Kidney capillary endothelial cell (primary cell): ENCODE results near the gene SCLY.

Experiments
- DNase-seq: peaks from one replicate; pipeline ENCODE4 v3.0.0-alpha.2; 2018; ENCODE audit warnings: low spot score

Gene SCLY

DNA sequence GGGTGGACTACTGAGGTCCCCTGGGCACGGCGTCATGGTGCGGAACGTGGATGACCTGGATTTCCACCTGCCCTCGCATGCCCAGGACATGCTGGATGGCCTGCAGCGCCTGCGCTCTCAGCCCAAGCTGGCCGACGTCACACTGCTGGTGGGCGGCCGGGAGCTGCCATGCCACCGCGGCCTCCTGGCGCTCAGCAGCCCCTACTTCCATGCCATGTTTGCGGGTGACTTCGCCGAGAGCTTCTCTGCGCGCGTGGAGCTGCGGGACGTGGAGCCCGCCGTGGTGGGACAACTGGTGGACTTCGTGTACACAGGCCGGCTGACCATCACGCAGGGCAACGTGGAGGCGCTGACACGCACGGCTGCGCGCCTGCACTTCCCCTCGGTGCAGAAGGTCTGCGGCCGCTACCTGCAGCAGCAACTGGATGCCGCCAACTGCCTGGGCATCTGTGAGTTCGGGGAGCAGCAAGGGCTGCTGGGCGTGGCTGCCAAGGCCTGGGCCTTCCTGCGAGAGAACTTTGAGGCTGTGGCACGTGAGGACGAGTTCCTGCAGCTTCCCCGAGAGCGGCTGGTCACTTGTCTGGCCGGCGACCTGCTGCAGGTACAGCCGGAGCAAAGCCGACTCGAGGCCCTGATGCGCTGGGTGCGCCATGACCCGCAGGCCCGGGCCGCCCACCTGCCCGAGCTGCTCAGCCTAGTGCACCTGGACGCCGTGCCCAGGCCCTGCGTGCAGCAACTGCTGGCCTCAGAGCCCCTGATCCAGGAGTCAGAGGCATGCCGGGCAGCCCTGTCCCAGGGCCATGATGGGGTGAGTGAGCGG is 80.1 kb downstream of the SCLY start:
- no peak for DNase-seq

- DNase-seq = no peak
Observed at GRCh38 chr2:238141541-238142318, 80.9 kb downstream of the SCLY start.

- no peak for DNase-seq
Observed at GRCh38 chr2:238142382-238143205, 81.8 kb downstream of the SCLY start.

- no peak for DNase-seq
Observed at GRCh38 chr2:238143239-238143951, 82.6 kb downstream of the SCLY start.

- DNase-seq = no peak
Observed at GRCh38 chr2:238144262-238144661, 83.5 kb downstream of the SCLY start.

DNA sequence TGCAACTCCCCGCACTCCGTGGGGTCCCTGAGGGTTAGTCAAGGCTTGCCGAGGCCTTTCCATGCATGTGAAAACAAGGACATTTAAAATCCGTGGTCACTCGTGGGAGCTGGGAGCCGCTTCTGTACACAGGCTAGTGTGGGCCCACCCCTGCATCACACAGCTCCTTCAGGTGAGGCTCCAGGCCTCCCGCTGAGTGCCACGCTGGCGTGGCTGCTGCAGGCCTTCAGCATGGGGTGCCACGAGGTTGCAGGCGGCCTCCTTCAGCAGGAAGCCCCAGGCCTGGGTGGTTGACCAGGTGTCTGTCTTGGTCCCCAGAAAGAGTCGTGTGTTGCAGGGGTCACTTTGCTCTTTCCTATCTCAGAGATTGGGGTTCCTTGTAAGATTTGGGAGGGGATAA is 84.2 kb downstream of the SCLY start:
- no peak for DNase-seq

- no peak for DNase-seq
Observed at GRCh38 chr2:238145851-238146250, 85.0 kb downstream of the SCLY start.

- no peak for DNase-seq
Observed at GRCh38 chr2:238146884-238147544, 86.2 kb downstream of the SCLY start.

GRCh38 chr2:238148981-238149380 is 88.2 kb downstream of the SCLY start:
- no peak for DNase-seq
